Endothelial cell (in vitro differentiated cells): ENCODE results near the gene CLEC5A. TPM values are rescaled to one million over a fixed set of nuclear protein-coding genes. Genes with fewer than 3 reads are reported as not detected.

Experiments used
- DNase-seq: peaks from one replicate; pipeline ENCODE4 v3.0.0; 2021; ENCODE audit warnings: low spot score
- H3K27ac Mint-ChIP-seq: one replicate; pipeline ENCODE4 v1.8.0; 2021; ENCODE audit warnings: mixed read lengths, inconsistent platforms; ENCODE audit not compliant: unreplicated experiment
- H3K27me3 Mint-ChIP-seq: one replicate; pipeline ENCODE4 v1.8.0; 2021; ENCODE audit warnings: mild to moderate bottlenecking, moderate library complexity, mixed read lengths, inconsistent platforms; ENCODE audit not compliant: unreplicated experiment
- H3K36me3 Mint-ChIP-seq: one replicate; pipeline ENCODE4 v1.8.0; 2021; ENCODE audit warnings: mild to moderate bottlenecking, low read depth, mixed read lengths, inconsistent platforms; ENCODE audit not compliant: unreplicated experiment
- H3K4me1 Mint-ChIP-seq: one replicate; pipeline ENCODE4 v1.8.0; 2021; ENCODE audit warnings: mild to moderate bottlenecking, mixed read lengths, inconsistent platforms; ENCODE audit not compliant: unreplicated experiment
- H3K4me3 Mint-ChIP-seq: one replicate; pipeline ENCODE4 v1.8.0; 2021; ENCODE audit warnings: mild to moderate bottlenecking, mixed read lengths, inconsistent platforms; ENCODE audit not compliant: unreplicated experiment
- H3K9me3 Mint-ChIP-seq: one replicate; pipeline ENCODE4 v1.8.0; 2021; ENCODE audit warnings: mixed read lengths, inconsistent platforms; ENCODE audit not compliant: unreplicated experiment
- CTCF ChIP-seq: fragments of 200-600 bp; sonication (generic); IDR thresholded peaks from one replicate; pipeline ENCODE4 v1.5.0; 2021; ENCODE audit warnings: antibody characterized with exemption; ENCODE audit not compliant: unreplicated experiment
- total RNA-seq: library from RNA; stranded (reverse); fragmentation: NEBNext Ultra II Directional; extraction: Animal tissue kit (Norgen Biotek cat#: 25700); gene quantifications from one replicate; pipeline ENCODE4 v1.2.1, GENCODE V29; 2021; ENCODE audit not compliant: unreplicated experiment

CLEC5A gene
- total RNA-seq, 1 donor from 2014 or later, result not detected

GRCh38 chr7:141891336-141891735, 55.4 kb downstream of the CLEC5A start:
- no peak overlapping the region for H3K4me3 Mint-ChIP-seq
- no peak overlapping the region for H3K27ac Mint-ChIP-seq
- H3K27me3 Mint-ChIP-seq, result no peaks in the 10 kb centered on the region
- no peak for TF ChIP-seq CTCF
- H3K4me1 Mint-ChIP-seq, result no peaks in the 10 kb centered on the region
- H3K9me3 Mint-ChIP-seq, result no peaks in the 10 kb centered on the region
- no peak for DNase-seq
- no peaks in the 10 kb centered on the region for H3K36me3 Mint-ChIP-seq

GRCh38 chr7:141889321-141889720, 57.5 kb downstream of the CLEC5A start:
- Mint-ChIP-seq H3K27me3 (no peaks in the 10 kb centered on the region), H3K9me3 (no peaks in the 10 kb centered on the region), H3K4me1 (no peaks in the 10 kb centered on the region), H3K4me3 (no peak overlapping the region), H3K27ac (no peak overlapping the region), H3K36me3 (no peaks in the 10 kb centered on the region)
- no peak for DNase-seq
- TF ChIP-seq CTCF, result no peak

GRCh38 chr7:141884539-141885225, 62.1 kb downstream of the CLEC5A start:
- no peak for DNase-seq
- Mint-ChIP-seq H3K9me3 (no peaks in the 10 kb centered on the region), H3K4me3 (no peak overlapping the region), H3K4me1 (no peaks in the 10 kb centered on the region), H3K36me3 (no peaks in the 10 kb centered on the region), H3K27me3 (no peaks in the 10 kb centered on the region), H3K27ac (no peak overlapping the region)
- no peak for TF ChIP-seq CTCF

GRCh38 chr7:141880960-141881359, 65.8 kb downstream of the CLEC5A start:
- no peak overlapping the region for H3K27ac Mint-ChIP-seq
- H3K27me3 Mint-ChIP-seq, result no peaks in the 10 kb centered on the region
- H3K4me3 Mint-ChIP-seq, result no peak overlapping the region
- H3K36me3 Mint-ChIP-seq, result no peaks in the 10 kb centered on the region
- H3K9me3 Mint-ChIP-seq, result no peaks in the 10 kb centered on the region
- no peaks in the 10 kb centered on the region for H3K4me1 Mint-ChIP-seq
- DNase-seq, result no peak
- TF ChIP-seq CTCF, result no peak

- Mint-ChIP-seq H3K4me1 (no peaks in the 10 kb centered on the region), H3K9me3 (no peaks in the 10 kb centered on the region), H3K4me3 (no peak overlapping the region), H3K36me3 (no peaks in the 10 kb centered on the region), H3K27me3 (no peaks in the 10 kb centered on the region), H3K27ac (no peak overlapping the region)
- no peak for DNase-seq
- no peak for TF ChIP-seq CTCF
Measured at GRCh38 chr7:141877365-141877764, 69.4 kb downstream of the CLEC5A start.

Other genes starting within 250 kb of the CLEC5A start
- gene DENND11, start 244.8 kb downstream of the CLEC5A start, total RNA-seq, result 77.0 TPM
- 0.33 TPM for gene WEE2, start 238.6 kb downstream of the CLEC5A start, total RNA-seq
- gene SSBP1, start 208.6 kb downstream of the CLEC5A start, total RNA-seq, result 130 TPM
- 0.74 TPM for gene TAS2R3, start 182.9 kb downstream of the CLEC5A start, total RNA-seq
- gene TAS2R4, start 170.3 kb downstream of the CLEC5A start, total RNA-seq, result 1.1 TPM
- gene TAS2R5, start 156.8 kb downstream of the CLEC5A start, total RNA-seq, result 1.9 TPM
- not detected for gene PRSS37, start 105.5 kb downstream of the CLEC5A start, total RNA-seq
- not detected for gene OR9A4, start 30.6 kb downstream of the CLEC5A start, total RNA-seq
- gene TAS2R38, start 26.8 kb upstream of the CLEC5A start, total RNA-seq, result not detected
- gene MGAM, start 48.9 kb upstream of the CLEC5A start, total RNA-seq, result 2.3 TPM
- gene MGAM2, start 164.7 kb upstream of the CLEC5A start, total RNA-seq, result 0.15 TPM